GM12891 (cell line): ENCODE measurements around the gene ASB3.
"Not testable (repeated sequence)": the region's sequence is repeated elsewhere in the genome, so short reads cannot be mapped to it uniquely, and the experiment has no call there.

Experiments
- PAX5 ChIP-seq: IDR thresholded peaks from 2 replicates; pipeline ENCODE4 v1.6.1; 2011; ENCODE audit warnings: low read length, moderate library complexity, mild to moderate bottlenecking; ENCODE audit not compliant: insufficient read depth, severe bottlenecking
- POLR2A ChIP-seq: IDR thresholded peaks from 2 replicates; pipeline ENCODE4 v1.6.1; 2011; ENCODE audit warnings: low read depth, low read length, control low read depth
- POLR2AphosphoS5 ChIP-seq: IDR thresholded peaks from 2 replicates; pipeline ENCODE4 v1.6.1; 2011; ENCODE audit warnings: low read depth, low read length, control low read depth
- POU2F2 ChIP-seq: IDR thresholded peaks from 2 replicates; pipeline ENCODE4 v1.6.1; 2011; ENCODE audit warnings: low read depth, mild to moderate bottlenecking, control low read depth, low read length, moderate library complexity
- SPI1 ChIP-seq: IDR thresholded peaks from 2 replicates; pipeline ENCODE4 v1.6.1; 2011; ENCODE audit warnings: low read depth, low read length, control low read depth
- TAF1 ChIP-seq: IDR thresholded peaks from 2 replicates; pipeline ENCODE4 v1.6.1; 2011; ENCODE audit warnings: low read depth, low read length, control low read depth

- TF ChIP-seq POLR2AphosphoS5, POLR2A, SPI1, TAF1, POU2F2, PAX5: not testable (repeated sequence)
Observed at GRCh38 chr2:53757206-53757605, 29.5 kb downstream of the ASB3 start.
